ENCODE results near the gene VAT1.
"Not testable (repeated sequence)": the region's sequence is repeated elsewhere in the genome, so short reads cannot be mapped to it uniquely, and the experiment has no call there.

The VAT1 gene

DNA sequence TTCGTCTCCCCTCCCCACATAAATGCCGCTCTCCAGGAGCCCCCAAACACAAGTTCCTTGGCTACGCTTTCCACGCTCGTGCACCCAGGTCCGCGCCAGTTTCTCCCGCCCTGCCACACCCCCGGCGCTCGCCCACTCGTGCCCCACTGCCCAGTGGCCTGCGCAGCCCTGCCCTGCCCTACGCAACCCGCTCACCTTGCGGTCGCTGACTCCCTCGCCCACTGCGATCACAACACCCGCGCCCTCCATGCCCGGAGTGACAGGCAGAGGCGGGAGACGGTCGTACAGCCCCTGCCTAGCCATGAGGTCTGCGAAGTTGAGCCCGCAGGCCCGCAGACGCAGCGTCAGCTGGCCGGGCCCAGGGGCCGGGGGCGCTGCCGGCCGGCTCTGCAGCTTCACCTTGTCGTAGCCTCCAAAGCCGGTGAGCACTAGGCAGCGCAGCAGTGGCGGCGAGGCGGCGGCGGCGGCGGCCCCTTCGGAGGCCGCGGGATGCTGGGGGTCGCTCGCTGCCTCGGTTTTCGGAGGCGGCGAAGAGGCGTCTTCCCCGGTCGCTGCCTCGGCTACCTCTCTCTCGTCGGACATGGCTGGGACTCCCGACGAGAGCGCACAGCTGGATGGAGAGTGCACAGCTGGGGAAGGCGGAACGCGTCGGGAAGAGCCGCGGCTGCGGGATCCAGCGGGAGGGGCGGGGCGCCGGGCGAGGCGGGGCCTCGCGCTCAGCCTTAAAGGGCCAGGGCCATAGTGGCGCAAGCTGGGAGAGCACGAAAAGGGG is at the start of gene VAT1:
Gene VAT1, minus strand, starts transcription at position 645 of the 772 bp plus-strand sequence. Its CDS starts 63 bp downstream, at position 582.
- peak; percentile 47 for DNase-seq (ENCODE audit: low read depth, low spot score)

DNA sequence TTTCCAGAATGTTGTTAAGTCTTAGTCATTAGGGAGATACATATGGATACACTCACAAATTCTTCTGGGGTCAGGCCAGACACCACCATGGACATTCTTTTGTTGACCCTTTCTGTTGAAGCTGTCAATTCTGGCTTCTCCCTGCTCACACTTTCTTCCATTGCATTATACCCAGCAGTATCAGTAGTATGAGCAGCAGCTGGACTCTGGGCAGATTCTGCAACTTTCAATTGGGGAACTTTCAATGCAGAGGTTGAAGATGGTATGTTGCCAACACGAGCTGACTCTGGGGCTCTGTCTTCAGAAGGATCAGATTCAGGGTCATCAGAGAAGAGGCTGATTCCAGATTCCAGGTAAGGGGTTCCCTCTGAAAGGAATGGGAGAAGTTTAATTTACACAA is 48.7 kb upstream of the VAT1 start:
- DNase-seq (ENCODE audit: low read depth, low spot score), result no peak

DNA sequence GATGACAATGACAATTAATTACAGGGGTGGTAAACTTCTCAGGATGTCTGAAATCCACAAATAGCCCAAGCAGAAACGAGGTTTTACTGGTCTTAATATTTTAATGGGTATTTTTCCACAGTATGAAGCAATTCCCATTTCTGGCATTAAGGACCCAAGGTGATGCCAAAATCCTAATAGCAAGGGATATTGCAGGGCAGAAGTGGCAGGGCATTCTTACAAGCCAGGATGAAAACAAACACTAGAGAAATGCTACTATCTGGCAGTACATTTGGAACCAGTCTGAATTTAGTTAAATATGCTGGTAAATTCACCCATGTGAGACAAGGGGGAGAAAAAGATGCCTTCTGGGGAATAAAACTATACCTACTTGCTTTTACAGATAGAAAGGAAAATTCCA is 48.1 kb upstream of the VAT1 start:
- no peak for DNase-seq (ENCODE audit: low read depth, low spot score)

DNA sequence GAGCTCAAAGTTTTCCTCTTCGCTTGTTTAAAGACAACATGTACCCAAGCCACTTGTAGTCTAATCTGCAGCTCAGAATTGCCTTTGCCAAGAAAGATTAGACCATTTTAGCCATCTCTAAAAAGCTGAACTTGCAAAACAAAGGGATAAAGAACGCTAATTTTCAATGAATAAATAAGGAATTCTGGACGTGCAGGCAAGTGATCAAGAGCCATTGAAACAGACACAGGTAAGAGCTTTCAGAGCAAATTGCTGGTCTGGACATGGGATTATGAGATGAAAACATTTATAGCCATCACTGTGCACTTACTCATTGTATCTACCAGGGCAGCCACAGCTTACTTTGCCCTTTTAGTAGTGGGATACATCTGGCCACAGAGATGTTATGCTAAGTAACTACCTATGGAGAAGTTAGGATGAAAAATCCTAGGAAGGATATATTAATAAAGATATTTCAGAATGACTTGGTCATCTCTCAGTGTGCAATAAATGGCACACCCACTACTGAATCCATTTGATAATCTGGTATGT is 47.2 kb upstream of the VAT1 start:
- no peak for DNase-seq (ENCODE audit: low read depth, low spot score)

DNA sequence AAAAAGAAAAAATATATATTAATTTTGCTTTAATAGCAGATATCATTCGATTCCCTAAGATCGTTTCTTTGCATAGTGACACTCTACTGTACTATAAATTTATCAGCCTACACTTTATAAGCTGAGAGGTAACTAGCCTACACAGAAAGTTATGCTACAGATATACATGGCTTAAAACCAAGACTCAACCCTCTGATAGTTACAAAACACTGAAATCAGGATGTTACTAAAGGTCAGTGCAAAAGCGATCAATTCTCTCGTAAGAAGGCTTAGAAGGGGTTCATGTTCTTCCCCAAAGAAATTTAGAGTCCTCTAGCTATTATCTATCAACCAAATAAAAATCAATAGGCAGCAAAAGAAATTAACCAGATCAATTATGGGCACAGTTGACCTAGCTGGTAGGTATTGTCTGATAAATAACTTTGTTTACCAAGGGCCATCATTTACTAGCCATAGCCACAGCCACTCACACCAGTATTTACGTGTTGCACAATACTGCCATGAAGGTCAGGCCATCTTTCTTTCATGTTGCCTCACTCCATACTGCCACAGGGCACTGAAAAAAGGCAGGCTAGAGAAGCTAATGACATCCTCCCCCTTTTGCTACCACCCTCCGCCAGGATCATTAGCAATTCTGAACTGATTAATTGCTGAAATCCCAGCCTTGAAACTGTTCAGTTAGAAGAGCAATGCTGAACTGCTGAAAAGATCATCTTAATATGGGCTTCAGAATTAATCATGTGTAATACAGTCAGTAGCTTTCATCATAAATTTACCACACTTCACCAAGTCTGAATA is 46.6 kb upstream of the VAT1 start:
- no peak for DNase-seq (ENCODE audit: low read depth, low spot score)

DNA sequence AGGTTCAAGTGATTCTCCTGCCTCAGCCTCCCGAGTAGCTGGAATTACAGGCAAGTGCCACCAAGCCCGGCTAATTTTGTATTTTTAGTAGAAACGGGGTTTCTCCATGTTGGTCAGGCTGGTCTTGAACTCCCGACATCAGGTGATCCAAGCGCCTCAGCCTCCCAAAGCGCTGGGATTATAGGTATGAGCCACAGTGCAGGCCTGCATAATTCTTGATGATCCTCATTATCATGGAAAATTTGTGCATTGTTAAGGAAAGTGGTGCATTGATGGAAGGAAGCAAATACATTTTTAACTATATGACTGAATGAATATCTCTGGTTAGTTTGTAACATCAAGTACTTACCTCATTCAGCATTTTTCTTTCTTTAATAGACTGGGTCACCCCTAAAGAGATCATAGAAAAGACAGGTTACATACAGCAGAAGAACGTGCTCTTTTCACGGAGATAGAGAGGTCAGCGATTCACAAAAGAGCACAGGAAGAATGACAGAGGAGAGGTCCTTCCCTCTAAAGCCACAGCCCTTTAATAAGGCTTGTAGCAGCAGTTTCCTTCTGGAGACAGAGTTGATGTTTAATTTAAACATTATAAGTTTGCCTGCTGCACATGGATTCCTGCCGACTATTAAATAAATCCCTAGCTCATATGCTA is 40.9 kb upstream of the VAT1 start:
- DNase-seq (ENCODE audit: low read depth, low spot score), result no peak

DNA sequence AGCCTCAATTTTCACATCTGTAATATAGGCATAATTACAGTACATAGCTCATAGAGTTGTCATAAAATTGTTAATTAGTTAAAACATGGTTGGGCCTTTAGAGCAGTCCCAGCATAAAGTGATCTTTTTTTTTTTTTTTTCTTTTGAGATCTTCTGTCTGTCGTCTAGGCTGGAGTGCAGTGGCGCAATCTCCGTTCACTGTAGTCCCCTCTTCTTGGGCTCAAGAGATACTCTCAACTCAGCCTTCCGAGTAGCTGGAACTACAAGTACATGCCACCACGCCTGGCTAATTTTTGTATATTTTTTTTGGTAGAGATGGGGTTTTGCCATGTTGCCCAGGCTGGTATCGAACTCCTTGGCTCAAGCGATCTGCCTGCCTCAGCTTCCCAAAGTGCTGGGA is 33.9 kb upstream of the VAT1 start:
- no peak for DNase-seq (ENCODE audit: low read depth, low spot score)

DNA sequence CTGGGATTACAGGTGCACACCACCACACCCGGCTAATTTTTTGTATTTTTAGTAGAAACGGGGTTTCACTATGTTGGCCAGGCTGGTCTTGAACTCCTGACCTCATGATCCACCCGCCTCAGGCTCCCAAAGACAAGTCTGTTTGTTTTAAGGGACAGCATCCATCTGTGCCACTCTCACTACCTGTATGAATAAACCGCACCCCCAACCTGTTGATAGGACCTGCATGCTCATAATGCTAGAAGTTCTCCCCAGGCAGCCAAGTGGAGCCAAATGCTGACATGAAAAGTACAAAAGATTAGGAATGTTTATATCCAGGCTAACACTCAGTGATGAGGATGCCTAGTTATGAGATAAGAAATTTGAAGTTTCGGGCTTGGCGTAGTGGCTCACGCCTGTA is 30.8 kb upstream of the VAT1 start:
- DNase-seq (ENCODE audit: low read depth, low spot score), result not testable (repeated sequence)

DNA sequence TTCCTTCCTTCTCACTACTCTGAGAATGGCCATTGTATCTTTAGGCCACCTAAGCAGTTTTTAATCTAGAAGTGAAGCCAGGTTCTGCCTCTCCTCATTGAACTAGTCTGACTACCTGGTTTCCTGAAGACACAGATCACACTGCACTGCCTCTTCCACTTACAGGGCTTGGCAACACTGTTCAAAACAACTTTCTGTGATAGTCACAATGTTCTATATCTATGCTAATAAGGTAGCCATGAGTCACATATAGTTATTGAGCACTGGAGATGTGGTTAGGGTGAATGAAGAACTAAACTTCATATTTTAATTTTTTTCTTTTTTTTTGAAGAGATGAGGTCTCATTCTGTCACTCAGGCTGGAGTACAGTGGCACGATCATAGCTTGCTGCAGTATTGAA is 29.8 kb upstream of the VAT1 start:
- DNase-seq (ENCODE audit: low read depth, low spot score), result no peak

DNA sequence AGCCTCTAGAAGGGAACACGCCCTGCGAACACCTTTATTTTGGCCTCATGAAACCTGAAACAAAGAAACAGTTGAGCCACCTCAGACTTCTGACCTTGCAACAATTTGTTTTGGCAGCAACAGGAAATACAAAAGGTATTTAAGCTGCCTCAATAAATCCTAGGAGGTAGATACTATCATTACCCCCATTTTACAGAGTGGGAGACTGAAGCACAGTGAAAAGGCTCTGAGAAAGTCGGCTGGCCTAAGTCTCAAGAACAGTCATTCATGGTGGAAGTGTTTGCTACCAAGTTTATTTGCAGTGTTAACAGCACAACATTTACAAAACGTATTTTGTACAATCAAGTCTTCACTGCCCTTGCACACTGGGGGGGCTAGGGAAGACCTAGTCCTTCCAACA is 21.8 kb upstream of the VAT1 start:
- DNase-seq (ENCODE audit: low read depth, low spot score), result no peak

DNA sequence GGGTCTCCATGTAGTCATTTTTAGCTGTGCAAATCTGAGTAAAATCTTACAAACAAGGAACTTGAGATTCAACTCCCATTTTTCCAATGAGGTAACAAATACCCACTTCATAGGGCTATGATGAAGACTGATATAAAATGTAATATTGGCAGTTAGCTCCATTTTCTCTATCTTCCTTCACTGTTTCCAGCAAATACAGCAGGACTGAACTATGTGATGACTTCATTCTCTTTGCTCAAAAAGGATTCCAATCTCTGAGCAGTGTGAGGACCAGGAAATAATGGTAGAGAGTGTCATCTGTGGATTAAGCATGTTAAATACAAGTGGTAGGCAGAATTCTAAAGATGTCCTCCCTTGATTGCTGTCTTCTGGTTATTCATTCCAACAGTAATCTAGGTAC is 21.1 kb upstream of the VAT1 start:
- no peak for DNase-seq (ENCODE audit: low read depth, low spot score)

DNA sequence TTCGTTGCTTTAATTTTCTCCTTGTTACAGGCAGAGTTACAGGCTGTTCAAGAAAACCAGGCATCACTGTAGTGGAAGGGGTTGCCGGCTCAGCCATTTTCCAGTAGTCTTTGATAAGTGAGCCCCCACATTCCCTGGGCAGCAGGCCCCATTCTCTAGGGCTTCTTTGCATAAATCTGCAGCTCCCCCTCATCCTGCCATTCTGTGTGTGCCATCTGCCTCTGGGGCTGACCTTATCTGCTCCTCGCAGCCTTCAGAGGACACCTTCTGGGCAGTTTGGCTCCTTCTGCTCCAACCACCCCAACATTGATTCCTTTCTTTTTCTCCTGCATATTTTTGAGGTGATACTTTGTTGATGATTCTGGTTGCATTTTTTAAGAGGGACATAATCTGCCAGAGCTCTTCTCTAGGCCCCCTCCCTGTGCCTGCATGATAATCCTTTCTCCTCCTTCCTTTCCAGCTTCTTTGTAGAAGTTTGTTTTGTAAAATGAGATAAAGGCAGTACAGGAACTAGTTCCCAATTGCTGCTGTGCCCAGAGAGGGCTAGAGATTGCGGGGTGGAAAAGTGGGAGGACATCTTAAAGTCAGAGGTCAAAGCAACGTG is 19.9 kb upstream of the VAT1 start:
- DNase-seq (ENCODE audit: low read depth, low spot score), result no peak

DNA sequence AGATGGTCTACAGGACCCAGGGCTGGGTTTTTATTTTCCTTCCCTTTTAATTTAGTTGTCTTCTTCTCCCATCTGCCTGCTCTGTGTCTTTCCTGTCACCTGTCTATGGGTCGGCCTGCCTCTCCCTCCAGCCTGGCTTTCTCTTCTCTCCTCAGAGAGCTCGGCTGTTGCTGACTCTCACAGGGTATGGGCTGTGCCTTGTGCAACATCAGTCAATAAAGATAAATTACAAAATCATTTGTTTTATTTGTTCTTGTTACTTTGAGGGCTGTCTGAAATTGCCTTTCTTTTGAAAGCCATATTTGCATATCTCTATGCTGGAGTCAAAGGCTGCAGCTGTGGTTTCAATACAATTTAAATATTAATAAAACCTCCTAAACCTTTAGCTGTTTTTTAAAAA is 18.5 kb upstream of the VAT1 start:
- DNase-seq (ENCODE audit: low read depth, low spot score), result no peak

DNA sequence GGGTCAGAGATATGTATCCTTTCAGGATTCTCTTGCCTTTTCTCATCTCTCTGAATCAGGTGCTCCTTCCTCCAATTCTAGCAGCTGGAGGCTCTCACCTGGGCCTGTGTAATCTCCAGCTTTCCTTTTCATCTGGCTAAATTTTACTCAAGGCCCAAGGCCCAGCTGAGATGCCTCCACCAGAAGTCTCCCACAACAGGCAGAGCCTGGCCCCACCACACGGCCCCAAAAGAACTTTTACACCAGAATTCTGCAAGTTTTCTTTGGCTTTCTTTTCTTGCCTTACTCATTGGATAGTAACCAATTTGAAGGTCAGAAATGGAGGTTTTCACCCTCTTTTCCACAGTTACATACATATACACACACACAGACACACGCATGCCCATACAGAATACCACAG is 17.5 kb upstream of the VAT1 start:
- no peak for DNase-seq (ENCODE audit: low read depth, low spot score)

DNA sequence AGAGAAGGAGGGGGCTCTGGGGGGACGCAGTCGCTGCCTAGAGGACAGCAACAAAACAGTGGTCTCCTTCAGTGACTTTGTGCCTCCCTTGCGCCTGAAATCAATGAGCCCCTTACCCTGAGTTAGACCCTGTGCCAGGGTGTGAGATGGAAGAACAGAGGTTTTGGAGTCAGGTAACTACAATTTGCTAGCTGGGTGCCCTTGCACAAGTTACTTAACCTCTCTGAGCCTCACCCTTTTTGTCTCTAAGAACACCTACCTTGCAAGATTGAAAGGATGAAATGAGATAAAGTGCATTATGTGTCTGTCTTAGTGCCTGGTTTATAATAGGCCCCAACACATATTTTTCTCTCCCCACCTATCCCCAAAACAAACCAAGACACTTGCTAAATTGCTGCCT is 12.7 kb upstream of the VAT1 start:
- no peak for DNase-seq (ENCODE audit: low read depth, low spot score)

DNA sequence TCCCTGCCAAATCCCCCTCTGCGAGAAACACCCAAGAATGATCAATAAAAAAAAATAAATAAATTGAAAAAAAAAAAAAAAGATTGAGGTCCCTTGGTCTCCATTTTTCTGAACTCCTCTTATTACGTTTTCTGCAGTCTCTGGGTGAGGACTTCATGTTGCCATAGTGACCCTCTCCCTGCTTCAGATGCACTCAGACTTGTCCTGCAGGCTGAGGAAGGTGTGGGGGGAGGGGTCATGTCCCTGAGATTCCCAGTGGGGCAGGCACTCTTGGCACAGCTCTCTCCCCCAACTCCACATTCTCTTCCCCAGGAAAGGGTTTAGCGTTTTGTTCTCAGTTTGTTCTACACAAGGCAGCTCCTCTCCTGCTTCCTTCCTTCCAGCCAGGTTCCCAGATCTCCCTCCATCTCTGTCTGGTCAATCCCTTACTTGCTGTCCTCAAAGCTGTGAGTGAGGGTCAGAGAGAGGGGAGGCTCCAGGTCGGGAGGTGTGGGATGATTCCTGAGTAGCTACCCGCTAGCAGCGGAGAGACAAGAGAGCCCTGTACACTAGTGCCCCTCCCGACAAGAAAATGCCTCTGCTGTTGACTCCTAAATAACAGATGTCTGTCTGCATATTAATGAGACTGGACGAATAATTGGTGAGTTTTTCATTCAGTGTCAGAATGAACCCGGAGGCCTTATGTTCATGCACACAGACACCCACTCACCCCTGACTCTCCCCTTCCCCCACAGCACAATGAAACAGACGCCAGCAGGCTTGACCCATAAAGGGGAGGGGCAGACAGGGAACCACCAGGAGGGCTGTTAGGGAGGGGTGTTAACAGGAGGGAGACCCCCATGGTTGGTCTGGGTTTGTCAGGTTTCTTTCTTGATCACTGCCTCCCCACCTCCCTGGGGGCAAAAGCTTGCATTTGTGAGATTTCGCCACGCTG is 12.0 kb upstream of the VAT1 start:
- DNase-seq (ENCODE audit: low read depth, low spot score), result no peak

DNA sequence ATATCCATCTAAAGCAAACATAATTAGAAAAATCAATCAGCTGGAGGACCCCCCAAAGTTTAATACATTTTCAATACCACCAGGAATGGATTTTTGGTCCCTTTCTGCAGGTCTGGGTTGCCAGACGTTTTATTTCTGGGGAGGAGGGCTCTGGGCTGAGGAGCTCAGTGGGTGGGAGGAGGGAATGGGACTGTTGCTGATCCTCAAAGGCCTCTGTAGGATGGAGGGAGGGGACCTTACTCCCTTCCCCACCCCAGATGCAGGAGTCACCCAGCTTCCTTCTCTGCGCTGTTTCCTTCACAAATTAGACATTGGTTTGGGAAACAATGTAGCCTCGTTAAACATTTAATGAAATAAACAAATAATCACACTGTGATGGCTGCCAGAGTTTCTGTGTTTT is 9.5 kb upstream of the VAT1 start:
- DNase-seq (ENCODE audit: low read depth, low spot score), result no peak

DNA sequence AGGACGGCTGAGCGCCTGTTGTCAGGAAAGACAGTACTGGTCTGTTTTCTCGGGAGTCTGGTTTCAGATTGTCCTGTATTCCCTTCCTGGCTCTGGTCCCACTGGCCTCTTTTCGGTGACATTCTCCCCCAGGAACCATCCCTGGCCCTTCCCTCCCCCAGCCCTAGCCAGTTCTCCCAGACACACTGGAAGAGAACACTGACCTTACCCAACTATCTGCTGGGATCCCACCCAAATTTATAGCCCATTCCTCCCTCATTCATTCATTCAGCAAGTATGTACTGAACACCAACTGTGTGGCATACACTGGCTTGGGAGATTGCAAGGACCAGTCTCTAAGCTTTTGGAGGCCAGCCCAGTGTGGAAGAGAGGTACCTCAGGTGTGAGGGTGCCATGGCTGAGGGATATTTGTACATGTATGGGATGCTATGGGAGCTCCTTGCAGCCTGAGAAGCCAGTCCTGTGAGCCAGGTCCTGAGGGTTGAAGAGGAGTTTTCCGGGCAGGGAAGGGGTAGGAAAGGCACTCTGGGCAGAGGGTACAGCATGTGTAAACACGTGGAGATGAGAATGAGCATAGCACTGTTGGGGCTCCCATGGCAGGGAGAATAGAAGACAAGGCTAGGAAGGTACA is 8.1 kb upstream of the VAT1 start:
- no peak for DNase-seq (ENCODE audit: low read depth, low spot score)

DNA sequence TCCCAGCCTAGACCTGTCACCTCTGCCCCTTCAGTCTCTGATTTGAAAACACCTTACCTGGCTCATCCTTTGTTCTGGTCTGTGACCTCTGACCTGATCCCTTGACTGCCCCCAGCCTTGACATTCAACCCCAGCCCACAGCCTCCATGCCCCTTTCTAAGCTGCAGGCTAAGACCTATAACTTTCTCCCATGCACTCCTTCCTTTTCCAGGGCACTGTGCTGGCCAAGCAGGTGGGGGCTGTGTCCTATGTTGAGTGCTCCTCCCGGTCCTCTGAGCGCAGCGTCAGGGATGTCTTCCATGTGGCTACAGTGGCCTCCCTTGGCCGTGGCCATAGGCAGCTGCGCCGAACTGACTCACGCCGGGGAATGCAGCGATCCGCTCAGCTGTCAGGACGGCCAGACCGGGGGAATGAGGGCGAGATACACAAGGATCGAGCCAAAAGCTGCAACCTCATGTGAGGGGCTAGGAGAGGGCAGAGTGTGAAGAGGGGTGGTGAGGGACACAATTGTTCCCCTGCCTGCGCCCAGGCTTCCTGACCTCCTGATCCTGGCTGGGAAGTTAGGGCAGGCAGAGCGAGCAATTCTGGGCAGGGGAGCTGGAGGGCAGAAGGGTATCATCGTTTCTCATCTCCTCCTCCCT is 6.2 kb upstream of the VAT1 start:
- DNase-seq (ENCODE audit: low read depth, low spot score), result no peak
